Mesenchymal stem cell (in vitro differentiated cells and primary cell): ENCODE data around the gene ANO10.
A peak's percentile ranks its signal among the peaks of the same experiment; 100 is the strongest.

Experiments
- DNase-seq: peaks from one replicate; pipeline ENCODE4 v3.0.0-alpha.2; 2013
- H2AFZ ChIP-seq: one replicate; pipeline ENCODE4 v1.6.1; 2013; ENCODE audit warnings: low read depth, mild to moderate bottlenecking, control low read depth, inconsistent platforms, low read length, moderate library complexity
- H2AK5ac ChIP-seq: 2 replicates; pipeline ENCODE4 v1.6.1; 2013; ENCODE audit warnings: low read length, moderate library complexity, mild to moderate bottlenecking, inconsistent platforms; ENCODE audit not compliant: severe bottlenecking
- H2BK120ac ChIP-seq: one replicate; pipeline ENCODE4 v1.6.1; 2013; ENCODE audit warnings: low read depth, mild to moderate bottlenecking, inconsistent platforms, low read length, moderate library complexity
- H2BK12ac ChIP-seq, 2 experiments: one replicate each; pipeline ENCODE4 v1.6.1; 2013; ENCODE audit warnings: inconsistent platforms in 2 of 2, low read length in 2 of 2, mild to moderate bottlenecking in 2 of 2, moderate library complexity in 2 of 2, control low read depth in 1 of 2
- H2BK15ac ChIP-seq: one replicate; pipeline ENCODE4 v1.6.1; 2013; ENCODE audit warnings: mild to moderate bottlenecking, low read depth, inconsistent platforms; ENCODE audit not compliant: poor library complexity, severe bottlenecking
- H2BK5ac ChIP-seq: 2 replicates; pipeline ENCODE4 v1.6.1; 2013; ENCODE audit warnings: low read depth, mild to moderate bottlenecking, low read length, control low read depth, inconsistent platforms; ENCODE audit not compliant: poor library complexity, severe bottlenecking
- H3K14ac ChIP-seq, 2 experiments: one replicate each; pipeline ENCODE4 v1.6.1; 2013; ENCODE audit warnings: inconsistent platforms in 2 of 2, low read length in 2 of 2, control low read depth in 1 of 2, mild to moderate bottlenecking in 1 of 2, moderate library complexity in 1 of 2
- H3K18ac ChIP-seq, 2 experiments: one replicate each; pipeline ENCODE4 v1.6.1; 2013; ENCODE audit warnings: inconsistent platforms in 2 of 2, low read length in 2 of 2, control low read depth in 1 of 2, low read depth in 1 of 2, mild to moderate bottlenecking in 1 of 2
- H3K23ac ChIP-seq, 2 experiments: one replicate each; pipeline ENCODE4 v1.6.1; 2013; ENCODE audit warnings: inconsistent platforms in 2 of 2, low read length in 2 of 2, mild to moderate bottlenecking in 2 of 2, moderate library complexity in 2 of 2, control low read depth in 1 of 2
- H3K27ac ChIP-seq: 2 replicates; pipeline ENCODE4 v1.5.1; 2013; ENCODE audit warnings: mild to moderate bottlenecking, moderate library complexity, low read length, control low read depth, inconsistent platforms; ENCODE audit not compliant: poor library complexity, severe bottlenecking
- H3K27me3 ChIP-seq, 2 experiments: 2 replicates each; pipeline versions ENCODE4 v1.6.1 to v1.7.0; 2013; ENCODE audit warnings: low read length in 2 of 2, mild to moderate bottlenecking in 2 of 2, moderate library complexity in 2 of 2, control low read depth in 1 of 2, inconsistent platforms in 1 of 2; ENCODE audit not compliant: control insufficient read depth in 1 of 2, insufficient read depth in 1 of 2
- H3K36me3 ChIP-seq, 2 experiments: 2 replicates each; pipeline versions ENCODE4 v1.6.1 to v1.7.0; 2013; ENCODE audit warnings: low read length in 2 of 2, control low read depth in 1 of 2, inconsistent platforms in 1 of 2, low read depth in 1 of 2, mild to moderate bottlenecking in 1 of 2; ENCODE audit not compliant: insufficient read depth in 2 of 2, control insufficient read depth in 1 of 2
- H3K4ac ChIP-seq, 2 experiments: one replicate each; pipeline ENCODE4 v1.6.1; 2013; ENCODE audit warnings: inconsistent platforms in 2 of 2, low read length in 2 of 2, mild to moderate bottlenecking in 2 of 2, moderate library complexity in 2 of 2, control low read depth in 1 of 2, low read depth in 1 of 2
- H3K4me1 ChIP-seq: 2 replicates; pipeline ENCODE4 v1.6.1; 2013; ENCODE audit warnings: low read depth, low read length, control low read depth; ENCODE audit not compliant: control insufficient read depth, insufficient read depth
- H3K4me2 ChIP-seq: 2 replicates; pipeline ENCODE4 v1.6.1; 2013; ENCODE audit warnings: low read length, mild to moderate bottlenecking, inconsistent platforms; ENCODE audit not compliant: poor library complexity, severe bottlenecking
- H3K4me3 ChIP-seq, 2 experiments: 2 replicates each; pipeline versions ENCODE4 v1.5.1 to v1.7.0; 2013; ENCODE audit warnings: low read length in 2 of 2, mild to moderate bottlenecking in 2 of 2, control low read depth in 1 of 2, low read depth in 1 of 2; ENCODE audit not compliant: insufficient read depth in 1 of 2
- H3K79me1 ChIP-seq: replicated peaks from 2 replicates; pipeline ENCODE4 v1.6.1; 2013; ENCODE audit warnings: mild to moderate bottlenecking, control low read depth, low read length, inconsistent platforms; ENCODE audit not compliant: poor library complexity, severe bottlenecking
- H3K9ac ChIP-seq: 2 replicates; pipeline ENCODE4 v1.7.0; 2013; ENCODE audit warnings: mild to moderate bottlenecking, low read length, moderate library complexity
- H3K9me3 ChIP-seq: 2 replicates; pipeline ENCODE4 v1.7.0; 2013; ENCODE audit warnings: mild to moderate bottlenecking, low read length; ENCODE audit not compliant: control insufficient read depth
- H4K8ac ChIP-seq: one replicate; pipeline ENCODE4 v1.6.1; 2013; ENCODE audit warnings: inconsistent platforms, mild to moderate bottlenecking, low read length, moderate library complexity
- H4K91ac ChIP-seq: one replicate; pipeline ENCODE4 v1.6.1; 2013; ENCODE audit warnings: mild to moderate bottlenecking, low read length, inconsistent platforms
- WGBS: methylation state at CpG from one replicate; pipeline ENCODE4 v1.1.7; 2013; ENCODE audit warnings: mixed read lengths; 5-methylcytosine and 5-hydroxymethylcytosine counted together

The ANO10 gene

DNA sequence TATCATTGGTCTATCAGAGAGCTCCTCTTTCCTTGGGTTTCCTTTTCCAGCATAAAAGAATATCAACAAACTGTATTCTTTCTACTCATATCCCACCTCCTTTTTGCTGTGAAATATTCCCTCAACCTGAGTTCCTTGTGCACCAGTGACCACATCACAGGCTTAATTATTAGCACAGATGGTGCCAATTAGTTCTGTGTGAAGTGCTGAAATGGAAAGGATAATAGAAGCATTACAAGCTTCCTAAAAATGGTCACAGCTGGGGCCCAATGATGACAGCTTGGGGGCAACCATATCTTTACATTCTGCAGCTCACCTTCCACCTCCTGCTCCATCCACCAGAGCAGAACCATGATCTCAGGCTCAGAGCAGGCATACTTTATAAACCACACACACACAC, 84.6 kb downstream of the ANO10 start:
- Histone ChIP-seq H2BK120ac (no peak overlapping the region), H3K4ac (no peak overlapping the region), H3K27ac (no peak overlapping the region), H3K79me1 (peaks cover 8% of the 10 kb centered on the region), H3K4me2 (no peak overlapping the region), H3K9me3 (no peaks in the 10 kb centered on the region), H3K18ac (no peak overlapping the region), H4K91ac (no peak overlapping the region), H4K8ac (no peak overlapping the region), H3K27me3 (no peaks in the 10 kb centered on the region), H3K4me1 (peaks cover 7% of the 10 kb centered on the region), H2BK12ac (no peak overlapping the region), H2BK5ac (no peak overlapping the region), H2AK5ac (no peak overlapping the region), H3K4me3 (no peak overlapping the region), H3K9ac (no peak overlapping the region), H2BK15ac (no peak overlapping the region), H3K36me3 (no peaks in the 10 kb centered on the region), H3K23ac (no peak overlapping the region), H3K14ac (no peak overlapping the region), H2AFZ (no peak overlapping the region)
- DNase-seq, result no peak

GRCh38 chr3:43534675-43535074, 87.1 kb downstream of the ANO10 start:
- Histone ChIP-seq H4K91ac (no peak overlapping the region), H3K4ac (no peak overlapping the region), H3K36me3 (no peaks in the 10 kb centered on the region), H3K4me1 (peaks cover 5% of the 10 kb centered on the region), H3K4me2 (no peak overlapping the region), H3K79me1 (peaks cover 9% of the 10 kb centered on the region), H2BK12ac (no peak overlapping the region), H3K9me3 (no peaks in the 10 kb centered on the region), H3K18ac (no peak overlapping the region), H2BK5ac (no peak overlapping the region), H2AFZ (no peak overlapping the region), H2BK120ac (no peak overlapping the region), H2BK15ac (no peak overlapping the region), H4K8ac (no peak overlapping the region), H3K14ac (no peak overlapping the region), H3K4me3 (no peak overlapping the region), H3K23ac (no peak overlapping the region), H3K27ac (no peak overlapping the region), H3K27me3 (no peaks in the 10 kb centered on the region), H3K9ac (no peak overlapping the region), H2AK5ac (no peak overlapping the region)
- no peak for DNase-seq
- 91% methylated on average over 1 of the region's 1 CpG for WGBS

DNA sequence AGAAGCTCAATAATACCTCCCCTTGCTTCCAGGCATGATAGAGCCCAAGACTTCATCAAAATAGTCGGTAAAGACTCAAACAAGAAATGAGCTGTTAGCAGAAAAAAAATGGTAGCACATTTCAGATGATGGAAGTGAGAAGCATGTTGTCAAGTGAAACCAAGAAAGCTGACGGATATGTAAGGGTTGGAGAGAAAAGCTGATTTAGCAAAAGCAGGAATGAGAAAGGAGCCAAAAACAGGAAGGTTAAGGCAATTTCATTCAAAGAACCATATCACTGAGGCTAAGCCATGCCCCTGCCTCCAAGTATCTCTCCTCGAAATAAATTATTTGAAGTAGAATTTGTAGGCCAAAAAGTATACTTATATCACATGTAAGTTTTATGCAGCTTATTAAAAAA, 88.8 kb downstream of the ANO10 start:
- Histone ChIP-seq H3K14ac (no peak overlapping the region), H4K8ac (no peak overlapping the region), H3K79me1 (peaks cover 10% of the 10 kb centered on the region), H2BK120ac (no peak overlapping the region), H2AK5ac (no peak overlapping the region), H3K27me3 (no peaks in the 10 kb centered on the region), H3K9me3 (peaks cover 5% of the 10 kb centered on the region), H2BK5ac (no peak overlapping the region), H3K18ac (no peak overlapping the region), H3K4ac (no peak overlapping the region), H2BK15ac (no peak overlapping the region), H3K27ac (no peak overlapping the region), H3K4me1 (peaks cover 5% of the 10 kb centered on the region), H3K4me3 (no peak overlapping the region), H3K23ac (no peak overlapping the region), H3K36me3 (peaks cover 0 to 3% of the 10 kb centered on the region in 2 experiments), H3K4me2 (no peak overlapping the region), H2BK12ac (no peak overlapping the region), H2AFZ (no peak overlapping the region), H4K91ac (no peak overlapping the region), H3K9ac (no peak overlapping the region)
- no peak for DNase-seq
- 96% methylated on average over 2 of the region's 3 CpGs for WGBS

DNA sequence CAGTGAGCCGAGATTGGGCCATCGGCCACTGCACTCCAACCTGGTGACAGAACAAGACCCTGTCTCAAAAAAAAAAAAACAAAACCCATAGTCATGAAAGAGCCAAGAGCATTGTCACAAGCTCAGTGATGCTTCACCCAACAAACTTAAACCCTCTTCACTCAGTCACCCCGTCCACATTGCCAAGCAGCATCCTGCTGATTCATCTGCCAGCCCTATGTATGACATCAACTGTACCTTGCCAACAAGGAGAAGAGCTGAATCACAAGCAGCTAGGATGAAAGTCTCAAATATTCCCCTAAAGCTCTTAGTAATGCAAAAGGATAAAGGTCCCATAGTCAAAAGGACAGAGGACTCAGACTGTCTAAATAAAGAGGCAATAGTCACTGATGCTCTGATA, 90.0 kb downstream of the ANO10 start:
- H3K36me3 ChIP-seq, result peaks cover 0 to 3% of the 10 kb centered on the region in 2 experiments
- no peak overlapping the region for H2AK5ac ChIP-seq
- H3K23ac ChIP-seq, result no peak overlapping the region
- no peak overlapping the region for H4K8ac ChIP-seq
- peaks cover 4% of the 10 kb centered on the region for H3K4me1 ChIP-seq
- H2BK5ac ChIP-seq, result no peak overlapping the region
- H3K27ac ChIP-seq, result no peak overlapping the region
- H3K9ac ChIP-seq, result no peak overlapping the region
- no peak overlapping the region for H2AFZ ChIP-seq
- H3K27me3 ChIP-seq, result no peaks in the 10 kb centered on the region
- peaks cover 10% of the 10 kb centered on the region for H3K79me1 ChIP-seq
- 76% methylated on average over 3 of the region's 3 CpGs for WGBS
- no peak overlapping the region for H2BK15ac ChIP-seq
- DNase-seq, result peak; percentile 20
- no peak overlapping the region for H3K4me3 ChIP-seq
- no peak overlapping the region for H2BK120ac ChIP-seq
- H2BK12ac ChIP-seq, result no peak overlapping the region
- no peak overlapping the region for H3K4me2 ChIP-seq
- peaks cover 5% of the 10 kb centered on the region for H3K9me3 ChIP-seq
- no peak overlapping the region for H3K4ac ChIP-seq
- no peak overlapping the region for H4K91ac ChIP-seq
- no peak overlapping the region for H3K14ac ChIP-seq
- no peak overlapping the region for H3K18ac ChIP-seq
